ENCODE measurements around the gene SNAPC2.

DNA sequence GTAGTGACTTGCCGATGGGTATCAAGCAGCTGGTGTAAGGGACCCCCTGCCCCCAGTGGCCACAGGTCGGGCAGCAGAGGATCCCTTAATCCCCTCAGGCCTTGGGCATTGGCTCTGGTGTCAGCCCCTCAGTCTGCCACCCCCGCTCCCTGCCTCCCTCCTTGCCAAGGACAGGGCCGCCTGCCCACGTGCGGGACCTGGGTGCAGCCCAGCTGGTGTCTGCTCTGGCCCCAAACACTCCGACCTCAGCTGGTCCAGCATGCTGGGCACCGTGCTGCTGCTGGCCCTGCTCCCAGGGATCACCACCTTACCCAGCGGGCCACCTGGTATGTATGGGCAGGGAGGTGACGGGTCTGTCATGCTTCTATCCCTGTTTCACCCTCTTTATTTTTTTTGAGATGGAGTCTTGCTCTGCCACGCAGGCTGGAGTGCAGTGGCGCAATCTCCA lies 5.5 kb upstream of the SNAPC2 start, which contains the start of gene TGFBR3L:
- no peak for TF ChIP-seq CTCF (IDR thresholded peaks at IDR 0.05)
- TF ChIP-seq ZFX (IDR thresholded peaks at IDR 0.05; ENCODE audit: borderline replicate concordance) = no peak
